ENCODE data around the gene ADAM19. TPM values are rescaled to one million over a fixed set of nuclear protein-coding genes. Genes with fewer than 3 reads are reported as not detected.

The ADAM19 gene
- total RNA-seq, 1 donor from 2014 or later: 4.9 TPM

- intact Hi-C loops (cut with DNase I): no loop called here
- TF ChIP-seq POLR2AphosphoS5 (IDR thresholded peaks at IDR 0.05; ENCODE audit: insufficient read depth in 1 of 2, low read depth in 1 of 2) (no peak), CTCF (IDR thresholded peaks at IDR 0.05) (no peak), POLR2A (IDR thresholded peaks at IDR 0.05) (no peak)
- DNase-seq (ENCODE audit: extremely low spot score in 2 of 2): no peak
- Histone ChIP-seq H3K27me3 (no peaks in the 10 kb centered on the region), H3K4me1 (peaks cover 44% of the 10 kb centered on the region), H3K4me3 (no peak overlapping the region), H3K27ac (peak overlapping the region; percentile 71), H3K9me3 (no peaks in the 10 kb centered on the region), H3K36me3 (no peaks in the 10 kb centered on the region)
Observed at GRCh38 chr5:157516006-157516405, 59.6 kb downstream of the ADAM19 start.

GRCh38 chr5:157514974-157515373, 60.6 kb downstream of the ADAM19 start:
- Histone ChIP-seq H3K27ac (no peak overlapping the region), H3K4me3 (no peak overlapping the region), H3K36me3 (no peaks in the 10 kb centered on the region), H3K27me3 (no peaks in the 10 kb centered on the region), H3K9me3 (no peaks in the 10 kb centered on the region), H3K4me1 (peaks cover 46% of the 10 kb centered on the region)
- TF ChIP-seq POLR2A (IDR thresholded peaks at IDR 0.05): no peak
- TF ChIP-seq CTCF (IDR thresholded peaks at IDR 0.05): no peak
- TF ChIP-seq POLR2AphosphoS5 (IDR thresholded peaks at IDR 0.05; ENCODE audit: insufficient read depth in 1 of 2, low read depth in 1 of 2): no peak
- no peak for DNase-seq (ENCODE audit: extremely low spot score in 2 of 2)
- intact Hi-C loops (cut with DNase I): loop anchor here (5.0 kb wide), 1 partner anchor 62 kb away; the partner anchor contains the start of gene ADAM19

GRCh38 chr5:157513182-157513581, 62.4 kb downstream of the ADAM19 start:
- Histone ChIP-seq H3K4me3 (no peak overlapping the region), H3K36me3 (no peaks in the 10 kb centered on the region), H3K27ac (no peak overlapping the region), H3K27me3 (no peaks in the 10 kb centered on the region), H3K4me1 (peaks cover 47% of the 10 kb centered on the region), H3K9me3 (no peaks in the 10 kb centered on the region)
- intact Hi-C loops (cut with DNase I): loop anchor here (5.0 kb wide), 1 partner anchor 64 kb away; the partner anchor contains the start of gene ADAM19
- TF ChIP-seq POLR2AphosphoS5 (IDR thresholded peaks at IDR 0.05; ENCODE audit: insufficient read depth in 1 of 2, low read depth in 1 of 2): no peak
- TF ChIP-seq POLR2A (IDR thresholded peaks at IDR 0.05): no peak
- no peak for TF ChIP-seq CTCF (IDR thresholded peaks at IDR 0.05)
- no peak for DNase-seq (ENCODE audit: extremely low spot score in 2 of 2)

- Histone ChIP-seq H3K4me1 (peaks cover 45% of the 10 kb centered on the region), H3K9me3 (no peaks in the 10 kb centered on the region), H3K27me3 (no peaks in the 10 kb centered on the region), H3K4me3 (no peak overlapping the region), H3K27ac (peak overlapping the region; percentile 80), H3K36me3 (no peaks in the 10 kb centered on the region)
- intact Hi-C loops (cut with DNase I): loop anchor here (5.0 kb wide), 1 partner anchor 65 kb away; the partner anchor contains the start of gene ADAM19
- peak; percentile 76 to 90 for TF ChIP-seq POLR2AphosphoS5 (IDR thresholded peaks at IDR 0.05; ENCODE audit: insufficient read depth in 1 of 2, low read depth in 1 of 2)
- no peak for TF ChIP-seq CTCF (IDR thresholded peaks at IDR 0.05)
- no peak for TF ChIP-seq POLR2A (IDR thresholded peaks at IDR 0.05)
- peak in 1 of 2 donors; percentile 97 for DNase-seq (ENCODE audit: extremely low spot score in 2 of 2)
Observed at GRCh38 chr5:157511651-157512644, 63.6 kb downstream of the ADAM19 start.
